ENCODE measurements around the gene PCDHB8. TPM values are rescaled to one million over a fixed set of nuclear protein-coding genes. Genes with fewer than 3 reads are reported as not detected.
"Not testable (repeated sequence)": the region's sequence is repeated elsewhere in the genome, so short reads cannot be mapped to it uniquely, and the experiment has no call there.

Gene PCDHB8
- total RNA-seq, 4 donors from 2014 or later: 0.27 to 1.5 (median 1.2) TPM

DNA sequence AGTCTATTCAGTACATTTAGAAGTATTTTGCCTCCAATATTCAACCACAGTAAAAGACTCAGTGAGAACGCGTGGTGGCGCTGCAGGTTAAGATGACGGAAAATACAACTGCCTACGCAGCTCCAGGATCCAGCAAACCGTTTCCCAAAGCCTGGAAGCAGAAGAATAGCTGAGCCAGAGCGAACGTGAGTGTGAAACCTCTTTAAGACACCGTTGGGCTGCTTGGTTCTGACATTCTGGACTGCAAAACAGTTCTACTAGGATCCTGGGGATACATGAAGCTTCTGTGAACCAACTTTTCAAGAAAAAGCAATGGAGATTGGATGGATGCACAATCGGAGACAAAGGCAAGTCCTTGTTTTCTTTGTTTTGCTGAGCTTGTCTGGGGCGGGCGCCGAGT is 4.7 kb downstream of the PCDHB8 start, which contains the start of gene PCDHB16:
PCDHB16 (plus strand) TSS at position 140 of the 400 bp plus-strand sequence; CDS start at position 313, 173 bp downstream.
- TF ChIP-seq CTCF (IDR thresholded peaks at IDR 0.05) (peak in 3 of 4 experiments; percentile 33 to 47 (median 40)), POLR2AphosphoS5 (IDR thresholded peaks at IDR 0.05) (no peak)
- Histone ChIP-seq H3K9me3 (peaks cover 0 to 80% (median 0%) of the 10 kb centered on the region in 3 donors), H3K4me3 (peak within 1 kb of the TSS; percentile 28 to 37), H3K27ac (peak within 1 kb of the TSS in 3 of 4 donors; percentile 15 to 61 (median 30)), H3K27me3 (peaks cover 49% of the 10 kb centered on the region), H3K36me3 (peaks cover 0 to 5% of the 10 kb centered on the region in 2 donors), H3K4me1 (no peaks in the 10 kb centered on the region)
- ATAC-seq: peak; percentile 72
- 4 to 36% methylated on average over 2 to 8 of the region's 13 CpGs for WGBS, 2 donors (ENCODE audit: low coverage in 1 of 2)

- Histone ChIP-seq H3K27me3 (peaks cover 50% of the 10 kb centered on the region), H3K9me3 (peaks cover 0 to 83% (median 0%) of the 10 kb centered on the region in 3 donors)
- 0 to 40% methylated on average over 1 of the region's 69 CpGs for whole genome bisulfite sequencing, 2 donors (ENCODE audit: low coverage in 1 of 2)
- H3K4me3 ChIP-seq, ATAC-seq, H3K4me1 ChIP-seq, H3K36me3 ChIP-seq, H3K27ac ChIP-seq: not testable (repeated sequence)
Measured at GRCh38 chr5:141184117-141184855, 6.7 kb downstream of the PCDHB8 start.

DNA sequence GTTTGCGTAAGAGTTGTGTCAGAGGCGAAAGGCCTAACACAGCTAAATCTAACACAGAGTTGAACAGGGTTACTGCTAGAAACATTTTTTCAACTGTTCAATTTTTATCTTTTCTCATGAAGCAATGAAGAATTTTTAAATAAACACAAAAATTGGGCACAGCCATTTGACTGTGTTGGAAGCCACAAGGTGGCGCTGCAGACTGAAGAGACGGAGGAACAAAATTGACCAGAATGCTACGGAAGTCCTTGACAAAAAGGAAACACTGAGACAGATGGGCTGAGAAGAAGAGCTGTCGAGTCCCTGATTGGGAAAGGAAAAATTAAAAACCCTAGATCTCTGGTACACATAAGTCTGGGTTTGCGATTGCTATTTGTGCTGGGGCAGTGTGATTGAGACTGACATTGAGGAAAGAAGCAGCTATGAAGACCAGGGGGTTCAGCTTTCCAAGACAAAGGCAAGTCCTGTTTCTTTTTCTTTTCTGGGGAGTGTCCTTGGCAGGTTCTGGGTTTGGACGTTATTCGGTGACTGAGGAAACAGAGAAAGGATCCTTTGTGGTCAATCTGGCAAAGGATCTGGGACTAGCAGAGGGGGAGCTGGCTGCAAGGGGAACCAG is 9.4 kb downstream of the PCDHB8 start, which contains the start of gene PCDHB9:
PCDHB9 (plus strand) TSS at position 265 of the 616 bp plus-strand sequence; CDS start at position 423, 158 bp downstream.
- no peak for TF ChIP-seq EP300 (IDR thresholded peaks at IDR 0.05)
- TF ChIP-seq POLR2A (IDR thresholded peaks at IDR 0.05): no peak
- TF ChIP-seq POLR2AphosphoS5 (IDR thresholded peaks at IDR 0.05): no peak
- peak in 1 of 4 experiments; percentile 17 for TF ChIP-seq CTCF (IDR thresholded peaks at IDR 0.05)
- H3K27me3 ChIP-seq: peaks cover 48% of the 10 kb centered on the region
- H3K36me3 ChIP-seq: peaks cover 0 to 9% of the 10 kb centered on the region in 2 donors
- no peak within 1 kb of the TSS for H3K27ac ChIP-seq
- H3K4me3 ChIP-seq: no peak within 1 kb of the TSS
- H3K9me3 ChIP-seq: peaks cover 0 to 96% (median 0%) of the 10 kb centered on the region in 3 donors
- no peak for ATAC-seq
- no peaks in the 10 kb centered on the region for H3K4me1 ChIP-seq
- 25 to 28% methylated on average over 7 of the region's 9 CpGs for WGBS, 2 donors (ENCODE audit: low coverage in 1 of 2)

DNA sequence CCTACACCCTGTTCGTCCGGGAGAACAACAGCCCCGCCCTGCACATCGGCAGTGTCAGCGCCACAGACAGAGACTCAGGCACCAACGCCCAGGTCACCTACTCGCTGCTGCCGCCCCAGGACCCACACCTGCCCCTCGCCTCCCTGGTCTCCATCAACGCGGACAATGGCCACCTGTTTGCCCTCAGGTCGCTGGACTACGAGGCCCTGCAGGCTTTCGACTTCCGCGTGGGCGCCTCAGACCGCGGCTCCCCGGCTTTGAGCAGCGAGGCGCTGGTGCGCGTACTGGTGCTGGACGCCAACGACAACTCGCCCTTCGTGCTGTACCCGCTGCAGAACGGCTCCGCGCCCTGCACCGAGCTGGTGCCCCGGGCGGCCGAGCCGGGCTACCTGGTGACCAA is 11.1 kb downstream of the PCDHB8 start:
- Histone ChIP-seq H3K9me3 (peaks cover 0 to 96% (median 3%) of the 10 kb centered on the region in 3 donors), H3K27me3 (peaks cover 43% of the 10 kb centered on the region)
- not testable (repeated sequence) for H3K4me1 ChIP-seq, ATAC-seq, H3K27ac ChIP-seq, H3K36me3 ChIP-seq, H3K4me3 ChIP-seq
- WGBS, 2 donors (ENCODE audit: low coverage in 1 of 2): no CpG with 5 or more reads among the region's 37 CpGs

DNA sequence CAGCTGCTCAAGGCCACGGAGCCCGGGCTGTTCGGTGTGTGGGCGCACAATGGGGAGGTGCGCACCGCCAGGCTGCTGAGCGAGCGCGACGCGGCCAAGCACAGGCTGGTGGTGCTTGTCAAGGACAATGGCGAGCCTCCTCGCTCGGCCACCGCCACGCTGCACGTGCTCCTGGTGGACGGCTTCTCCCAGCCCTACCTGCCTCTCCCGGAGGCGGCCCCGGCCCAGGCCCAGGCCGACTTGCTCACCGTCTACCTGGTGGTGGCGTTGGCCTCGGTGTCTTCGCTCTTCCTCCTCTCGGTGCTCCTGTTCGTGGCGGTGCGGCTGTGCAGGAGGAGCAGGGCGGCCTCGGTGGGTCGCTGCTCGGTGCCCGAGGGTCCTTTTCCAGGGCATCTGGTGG is 11.5 kb downstream of the PCDHB8 start:
- not testable (repeated sequence) for H3K4me1 ChIP-seq, H3K36me3 ChIP-seq, H3K4me3 ChIP-seq, ATAC-seq, H3K27ac ChIP-seq
- no CpG with 5 or more reads among the region's 35 CpGs for WGBS, 2 donors (ENCODE audit: low coverage in 1 of 2)
- Histone ChIP-seq H3K9me3 (peaks cover 0 to 94% (median 3%) of the 10 kb centered on the region in 3 donors), H3K27me3 (peaks cover 41% of the 10 kb centered on the region)

DNA sequence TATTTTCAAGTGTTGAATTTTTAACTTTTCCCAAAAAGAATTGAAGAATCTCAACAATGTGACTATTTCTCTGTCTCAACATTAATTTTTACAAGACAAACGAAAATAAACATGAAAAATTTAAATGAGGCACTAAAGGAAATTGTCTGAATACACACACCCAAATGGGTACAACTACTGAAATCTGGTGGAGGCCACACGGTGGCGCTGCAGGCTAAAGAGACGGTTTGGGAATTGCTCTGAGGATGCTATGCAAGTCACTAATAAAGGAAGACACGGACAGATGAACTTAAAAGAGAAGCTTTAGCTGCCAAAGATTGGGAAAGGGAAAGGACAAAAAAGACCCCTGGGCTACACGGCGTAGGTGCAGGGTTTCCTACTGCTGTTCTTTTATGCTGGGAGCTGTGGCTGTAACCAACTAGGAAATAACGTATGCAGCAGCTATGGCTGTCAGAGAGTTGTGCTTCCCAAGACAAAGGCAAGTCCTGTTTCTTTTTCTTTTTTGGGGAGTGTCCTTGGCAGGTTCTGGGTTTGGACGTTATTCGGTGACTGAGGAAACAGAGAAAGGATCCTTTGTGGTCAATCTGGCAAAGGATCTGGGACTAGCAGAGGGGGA is 14.6 kb downstream of the PCDHB8 start, which contains the start of gene PCDHB10:
PCDHB10 (plus strand) TSS at position 244 of the 616 bp plus-strand sequence; CDS start at position 444, 200 bp downstream.
- H3K36me3 ChIP-seq: peaks cover 0 to 4% of the 10 kb centered on the region in 2 donors
- TF ChIP-seq CTCF (IDR thresholded peaks at IDR 0.05) (peak in 2 of 4 experiments; percentile 25 to 46), POLR2A (IDR thresholded peaks at IDR 0.05) (no peak)
- no peaks in the 10 kb centered on the region for H3K4me1 ChIP-seq
- WGBS, 2 donors (ENCODE audit: low coverage in 1 of 2): 0 to 7% methylated on average over 7 to 8 of the region's 10 CpGs
- no peak for ATAC-seq
- peaks cover 41% of the 10 kb centered on the region for H3K27me3 ChIP-seq
- H3K4me3 ChIP-seq: peak within 1 kb of the TSS in 1 of 2 donors; percentile 28
- peaks cover 0 to 96% (median 3%) of the 10 kb centered on the region in 3 donors for H3K9me3 ChIP-seq
- H3K27ac ChIP-seq: no peak within 1 kb of the TSS

DNA sequence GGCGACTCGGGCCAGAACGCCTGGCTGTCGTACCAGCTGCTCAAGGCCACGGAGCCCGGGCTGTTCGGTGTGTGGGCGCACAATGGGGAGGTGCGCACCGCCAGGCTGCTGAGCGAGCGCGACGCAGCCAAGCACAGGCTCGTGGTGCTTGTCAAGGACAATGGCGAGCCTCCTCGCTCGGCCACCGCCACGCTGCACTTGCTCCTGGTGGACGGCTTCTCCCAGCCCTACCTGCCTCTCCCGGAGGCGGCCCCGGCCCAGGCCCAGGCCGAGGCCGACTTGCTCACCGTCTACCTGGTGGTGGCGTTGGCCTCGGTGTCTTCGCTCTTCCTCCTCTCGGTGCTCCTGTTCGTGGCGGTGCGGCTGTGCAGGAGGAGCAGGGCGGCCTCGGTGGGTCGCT is 16.7 kb downstream of the PCDHB8 start:
- no CpG with 5 or more reads among the region's 37 CpGs for WGBS, 2 donors (ENCODE audit: low coverage in 1 of 2)
- not testable (repeated sequence) for H3K27ac ChIP-seq, H3K4me1 ChIP-seq, H3K4me3 ChIP-seq, H3K36me3 ChIP-seq, ATAC-seq
- Histone ChIP-seq H3K9me3 (peaks cover 0 to 96% (median 3%) of the 10 kb centered on the region in 3 donors), H3K27me3 (peaks cover 22% of the 10 kb centered on the region)

All from gastroesophageal sphincter (tissue), 4 donors.